A549 (cell line): ENCODE measurements around the gene AADAC.

Source experiments
- HDAC2 ChIP-seq: fragments of 200-600 bp; sonication (generic); IDR thresholded peaks from 2 replicates; pipeline ENCODE4 v1.6.1; 2016
- HEYL ChIP-seq: fragments of 250-450 bp; sonication (Bioruptor Pico); IDR thresholded peaks from 2 replicates; pipeline ENCODE4 v1.8.0; 2021; ENCODE audit warnings: mild to moderate bottlenecking, moderate library complexity
- HOXA7 ChIP-seq: fragments of 250-450 bp; sonication (Bioruptor Pico); IDR thresholded peaks from 2 replicates; pipeline ENCODE4 v1.5.0; 2020; ENCODE audit warnings: mild to moderate bottlenecking, moderate library complexity
- HOXB5 ChIP-seq: fragments of 250-450 bp; sonication (Bioruptor Pico); IDR thresholded peaks from 2 replicates; pipeline ENCODE4 v1.5.0; 2020; ENCODE audit warnings: mild to moderate bottlenecking, moderate library complexity
- MAZ ChIP-seq: fragments of 150-350 bp; IDR thresholded peaks from 2 replicates; pipeline ENCODE4 v1.6.1; 2014; ENCODE audit warnings: antibody characterized with exemption, low read depth, low read length, borderline replicate concordance
- NPAS2 ChIP-seq: fragments of 250-450 bp; sonication (Bioruptor Pico); IDR thresholded peaks from 2 replicates; pipeline ENCODE4 v1.8.0; 2022; ENCODE audit warnings: mild to moderate bottlenecking, moderate library complexity, borderline replicate concordance
- POLR2A ChIP-seq: IDR thresholded peaks from 2 replicates; pipeline ENCODE4 v1.6.1; 2012; ENCODE audit warnings: mild to moderate bottlenecking, low read length
- TF ChIP-seq, protein P1 (sequence below): fragments of 200-600 bp; sonication (generic); IDR thresholded peaks from 2 replicates; pipeline ENCODE4 v1.6.1; 2016; ENCODE audit warnings: antibody characterized with exemption, mild to moderate bottlenecking, moderate library complexity
- TF ChIP-seq, protein P2 (sequence below): IDR thresholded peaks from 2 replicates; pipeline ENCODE4 v1.6.1; 2012
- TF ChIP-seq, protein P3 (sequence below): fragments of >200 bp; sonication (Bioruptor Twin); formaldehyde crosslinking; IDR thresholded peaks from 3 replicates; pipeline ENCODE4 v1.5.1; 2016

DNA sequence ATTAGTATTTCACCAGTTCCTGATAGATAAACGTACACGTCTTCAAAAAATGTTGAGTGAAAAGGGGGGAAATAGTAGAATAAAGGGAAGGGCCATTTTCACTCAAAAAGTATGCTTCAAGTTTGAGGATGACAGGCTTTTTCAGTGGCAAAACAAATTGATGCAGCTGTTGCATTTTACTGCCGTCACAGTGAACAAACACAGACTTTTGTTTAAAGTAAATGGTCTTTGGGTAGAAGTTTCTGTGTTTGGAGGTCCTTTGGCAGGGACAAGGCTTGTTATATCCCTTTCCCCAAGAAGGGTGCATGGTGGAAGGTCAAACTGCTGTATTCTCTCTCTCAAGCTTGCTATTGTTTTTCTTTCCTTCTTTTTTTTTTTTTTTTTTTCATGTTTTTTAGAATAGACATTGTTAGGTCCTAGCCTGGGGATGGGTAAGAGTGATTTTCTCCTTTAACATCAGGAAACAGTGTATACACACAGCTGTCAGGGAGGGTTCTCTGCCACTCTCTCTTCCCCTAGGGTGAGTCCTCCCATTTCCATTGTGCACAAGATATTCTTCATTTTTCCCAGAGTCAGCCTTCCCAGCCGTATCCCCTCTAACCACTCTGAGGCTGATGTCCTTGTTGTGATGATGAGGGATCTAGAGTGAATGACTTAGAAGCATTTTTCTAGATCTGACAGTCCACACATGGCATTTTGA lies 52.9 kb downstream of the AADAC start:
- no peak for TF ChIP-seq HOXA7 (CRISPR knock-in tag)
- no peak for TF ChIP-seq HOXB5
- TF ChIP-seq HEYL (CRISPR knock-in tag): no peak
- TF ChIP-seq, protein P1, sequence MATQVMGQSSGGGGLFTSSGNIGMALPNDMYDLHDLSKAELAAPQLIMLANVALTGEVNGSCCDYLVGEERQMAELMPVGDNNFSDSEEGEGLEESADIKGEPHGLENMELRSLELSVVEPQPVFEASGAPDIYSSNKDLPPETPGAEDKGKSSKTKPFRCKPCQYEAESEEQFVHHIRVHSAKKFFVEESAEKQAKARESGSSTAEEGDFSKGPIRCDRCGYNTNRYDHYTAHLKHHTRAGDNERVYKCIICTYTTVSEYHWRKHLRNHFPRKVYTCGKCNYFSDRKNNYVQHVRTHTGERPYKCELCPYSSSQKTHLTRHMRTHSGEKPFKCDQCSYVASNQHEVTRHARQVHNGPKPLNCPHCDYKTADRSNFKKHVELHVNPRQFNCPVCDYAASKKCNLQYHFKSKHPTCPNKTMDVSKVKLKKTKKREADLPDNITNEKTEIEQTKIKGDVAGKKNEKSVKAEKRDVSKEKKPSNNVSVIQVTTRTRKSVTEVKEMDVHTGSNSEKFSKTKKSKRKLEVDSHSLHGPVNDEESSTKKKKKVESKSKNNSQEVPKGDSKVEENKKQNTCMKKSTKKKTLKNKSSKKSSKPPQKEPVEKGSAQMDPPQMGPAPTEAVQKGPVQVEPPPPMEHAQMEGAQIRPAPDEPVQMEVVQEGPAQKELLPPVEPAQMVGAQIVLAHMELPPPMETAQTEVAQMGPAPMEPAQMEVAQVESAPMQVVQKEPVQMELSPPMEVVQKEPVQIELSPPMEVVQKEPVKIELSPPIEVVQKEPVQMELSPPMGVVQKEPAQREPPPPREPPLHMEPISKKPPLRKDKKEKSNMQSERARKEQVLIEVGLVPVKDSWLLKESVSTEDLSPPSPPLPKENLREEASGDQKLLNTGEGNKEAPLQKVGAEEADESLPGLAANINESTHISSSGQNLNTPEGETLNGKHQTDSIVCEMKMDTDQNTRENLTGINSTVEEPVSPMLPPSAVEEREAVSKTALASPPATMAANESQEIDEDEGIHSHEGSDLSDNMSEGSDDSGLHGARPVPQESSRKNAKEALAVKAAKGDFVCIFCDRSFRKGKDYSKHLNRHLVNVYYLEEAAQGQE: no peak
- TF ChIP-seq HDAC2: no peak
- TF ChIP-seq POLR2A: no peak
- no peak for TF ChIP-seq MAZ
- TF ChIP-seq, protein P2, sequence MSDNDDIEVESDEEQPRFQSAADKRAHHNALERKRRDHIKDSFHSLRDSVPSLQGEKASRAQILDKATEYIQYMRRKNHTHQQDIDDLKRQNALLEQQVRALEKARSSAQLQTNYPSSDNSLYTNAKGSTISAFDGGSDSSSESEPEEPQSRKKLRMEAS: no peak
- TF ChIP-seq NPAS2: no peak
- TF ChIP-seq, protein P3, sequence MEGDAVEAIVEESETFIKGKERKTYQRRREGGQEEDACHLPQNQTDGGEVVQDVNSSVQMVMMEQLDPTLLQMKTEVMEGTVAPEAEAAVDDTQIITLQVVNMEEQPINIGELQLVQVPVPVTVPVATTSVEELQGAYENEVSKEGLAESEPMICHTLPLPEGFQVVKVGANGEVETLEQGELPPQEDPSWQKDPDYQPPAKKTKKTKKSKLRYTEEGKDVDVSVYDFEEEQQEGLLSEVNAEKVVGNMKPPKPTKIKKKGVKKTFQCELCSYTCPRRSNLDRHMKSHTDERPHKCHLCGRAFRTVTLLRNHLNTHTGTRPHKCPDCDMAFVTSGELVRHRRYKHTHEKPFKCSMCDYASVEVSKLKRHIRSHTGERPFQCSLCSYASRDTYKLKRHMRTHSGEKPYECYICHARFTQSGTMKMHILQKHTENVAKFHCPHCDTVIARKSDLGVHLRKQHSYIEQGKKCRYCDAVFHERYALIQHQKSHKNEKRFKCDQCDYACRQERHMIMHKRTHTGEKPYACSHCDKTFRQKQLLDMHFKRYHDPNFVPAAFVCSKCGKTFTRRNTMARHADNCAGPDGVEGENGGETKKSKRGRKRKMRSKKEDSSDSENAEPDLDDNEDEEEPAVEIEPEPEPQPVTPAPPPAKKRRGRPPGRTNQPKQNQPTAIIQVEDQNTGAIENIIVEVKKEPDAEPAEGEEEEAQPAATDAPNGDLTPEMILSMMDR: no peak
